HepG2 (cell line): ENCODE data around the gene MIDN. TPM values are rescaled to one million over a fixed set of nuclear protein-coding genes. Genes with fewer than 3 reads are reported as not detected.
A peak's percentile ranks its signal among the peaks of the same experiment; 100 is the strongest.

Source experiments
- ATAC-seq: fragments of 200-7000 bp; cut with Tn5 transposase; 3 replicates; pipeline ENCODE4 v1.9.1; 2020; ENCODE audit warnings: mild to moderate bottlenecking, moderate library complexity
- BruUV-seq: library from RNA; stranded (reverse); fragments of 400-500 nt; replicated peaks from 2 replicates; lab custom pipeline; 2021; lab: Mats Ljungman, UMichigan
- CTCF ChIA-PET: fragments of 300-600 bp; formaldehyde crosslinking; extraction: SDS; loops from one replicate; lab custom pipeline; 2021; ENCODE audit warnings: low total read pairs, inconsistent platforms, low intra/inter-chr PET ratio; lab: Yijun Ruan, JAX
- POLR2A ChIA-PET: fragments of 350-600 bp; sonication (Branson Sonifier 250); formaldehyde crosslinking; loops from one replicate; lab custom pipeline; 2020; ENCODE audit warnings: antibody characterized with exemption, inconsistent platforms; lab: Yijun Ruan, JAX
- DNase-seq: peaks from one replicate; pipeline ENCODE4 v3.0.0-alpha.2; 2015; ENCODE audit warnings: low spot score
- FAIRE-seq: peaks from 3 replicates; lab custom pipeline; 2011; peaks lifted over from hg19 to GRCh38; lab: Jason Lieb, UNC
- H2AFZ ChIP-seq: one replicate; pipeline ENCODE4 v1.6.1; 2011; ENCODE audit warnings: low read length, inconsistent platforms
- H3K27ac ChIP-seq: fragments of 300-600 bp; 3 replicates; pipeline ENCODE4 v1.8.0; 2011; ENCODE audit warnings: mixed run types, mild to moderate bottlenecking, mixed read lengths, low read length, inconsistent platforms; ENCODE audit not compliant: insufficient read depth; ENCODE audit errors: extremely low read length
- H3K27me3 ChIP-seq, 2 experiments: fragments of 200-600 bp in 1 of 2; 2 replicates in 1 of 2; 3 replicates in 1 of 2; pipeline versions ENCODE4 v1.6.0 to v1.8.0; 2011; ENCODE audit warnings: low read length in 2 of 2, mild to moderate bottlenecking in 2 of 2, moderate library complexity in 2 of 2, inconsistent platforms in 1 of 2; ENCODE audit not compliant: insufficient read depth in 2 of 2, control insufficient read depth in 1 of 2
- H3K36me3 ChIP-seq, 2 experiments: fragments of 200-600 bp in 1 of 2; replicated peaks in 1 of 2; 2 replicates in 1 of 2; 3 replicates in 1 of 2; pipeline versions ENCODE4 v1.5.1 to v1.8.0; 2011; ENCODE audit warnings: low read length in 2 of 2, inconsistent platforms in 1 of 2; ENCODE audit not compliant: insufficient read depth in 2 of 2, control insufficient read depth in 1 of 2
- H3K4me1 ChIP-seq: 2 replicates; pipeline ENCODE4 v1.5.1; 2012; ENCODE audit warnings: low read length, inconsistent platforms; ENCODE audit not compliant: insufficient read depth
- H3K4me2 ChIP-seq: 2 replicates; pipeline ENCODE4 v1.6.0; 2011; ENCODE audit warnings: low read depth, low read length, inconsistent platforms
- H3K4me3 ChIP-seq, 3 experiments: fragments of 200-600 bp in 1 of 3; sonication (generic), shearing (Covaris generic) in 1 of 3; replicated peaks in 1 of 3; 2 replicates each; pipeline ENCODE4 v1.5.1; 2011 to 2016; ENCODE audit warnings: low read length in 3 of 3, inconsistent platforms in 2 of 3, low read depth in 2 of 3, mild to moderate bottlenecking in 2 of 3, control low read depth in 1 of 3, mixed read lengths in 1 of 3; ENCODE audit not compliant: insufficient read depth in 1 of 3
- H3K79me2 ChIP-seq: one replicate; pipeline ENCODE4 v1.6.1; 2011; ENCODE audit warnings: low read length, inconsistent platforms; ENCODE audit not compliant: insufficient read depth
- H3K9ac ChIP-seq: 2 replicates; pipeline ENCODE4 v1.6.0; 2011; ENCODE audit warnings: mild to moderate bottlenecking, low read depth, low read length, inconsistent platforms; ENCODE audit not compliant: insufficient read depth
- H3K9me3 ChIP-seq: 2 replicates; pipeline ENCODE4 v1.5.1; 2012; ENCODE audit warnings: mild to moderate bottlenecking, low read length
- H4K20me1 ChIP-seq: 2 replicates; pipeline ENCODE4 v1.6.0; 2011; ENCODE audit warnings: inconsistent platforms, mild to moderate bottlenecking, low read length, moderate library complexity; ENCODE audit not compliant: insufficient read depth
- CBFB ChIP-seq: sonication (generic); formaldehyde crosslinking; IDR thresholded peaks from 2 replicates; pipeline ENCODE4 v1.4.0; 2020; ENCODE audit warnings: missing genetic modification reagents
- FOXJ3 ChIP-seq: sonication (generic); formaldehyde crosslinking; IDR thresholded peaks from 2 replicates; pipeline ENCODE4 v1.4.0; 2020; ENCODE audit warnings: missing genetic modification reagents, mild to moderate bottlenecking, borderline replicate concordance
- GABPB1 ChIP-seq: IDR thresholded peaks from 2 replicates; pipeline ENCODE4 v1.6.1; 2016; ENCODE audit warnings: mild to moderate bottlenecking, missing genetic modification reagents, moderate library complexity, missing compliant biosample characterization
- HNRNPH1 ChIP-seq: fragments of 200-400 bp; formaldehyde crosslinking; optimal IDR thresholded peaks from 2 replicates; pipeline ENCODE3; 2017; ENCODE audit warnings: mild to moderate bottlenecking, low read depth, low read length
- KDM5B ChIP-seq: sonication (generic); formaldehyde crosslinking; IDR thresholded peaks from 2 replicates; pipeline ENCODE4 v1.4.0; 2020; ENCODE audit warnings: missing genetic modification reagents, mild to moderate bottlenecking, borderline replicate concordance
- MEIS2 ChIP-seq: sonication (generic); formaldehyde crosslinking; IDR thresholded peaks from 2 replicates; pipeline ENCODE4 v1.9.0; 2021; ENCODE audit warnings: mild to moderate bottlenecking, missing genetic modification reagents
- MYPOP ChIP-seq: sonication (generic); formaldehyde crosslinking; IDR thresholded peaks from 2 replicates; pipeline ENCODE4 v1.8.1; 2023; ENCODE audit warnings: mild to moderate bottlenecking, moderate library complexity, missing genetic modification reagents
- NBN ChIP-seq: fragments of 450-650 bp; conservative IDR thresholded peaks from 2 replicates; pipeline ENCODE4 v1.6.1; 2017
- NPAS2 ChIP-seq: sonication (generic); formaldehyde crosslinking; IDR thresholded peaks from 2 replicates; pipeline ENCODE4 v1.8.0; 2022; ENCODE audit warnings: mild to moderate bottlenecking, missing genetic modification reagents, borderline replicate concordance
- NR2C2 ChIP-seq: sonication (generic); formaldehyde crosslinking; IDR thresholded peaks from 2 replicates; pipeline ENCODE4 v1.4.0; 2020; ENCODE audit warnings: missing genetic modification reagents, mild to moderate bottlenecking, moderate library complexity, borderline replicate concordance
- POGZ ChIP-seq: sonication (generic); formaldehyde crosslinking; IDR thresholded peaks from 2 replicates; pipeline ENCODE4 v1.4.0; 2020; ENCODE audit warnings: mild to moderate bottlenecking, missing genetic modification reagents
- RXRA ChIP-seq: sonication (generic); formaldehyde crosslinking; IDR thresholded peaks from 2 replicates; pipeline ENCODE4 v1.5.1; 2020; ENCODE audit warnings: missing genetic modification reagents
- SPEN ChIP-seq: sonication (generic); formaldehyde crosslinking; IDR thresholded peaks from 2 replicates; pipeline ENCODE4 v1.5.1; 2020; ENCODE audit warnings: low read depth, mild to moderate bottlenecking, missing genetic modification reagents
- THRA ChIP-seq: sonication (generic); formaldehyde crosslinking; IDR thresholded peaks from 2 replicates; pipeline ENCODE4 v1.4.0; 2020; ENCODE audit warnings: missing genetic modification reagents, borderline replicate concordance
- ZC3H4 ChIP-seq: sonication (generic); formaldehyde crosslinking; IDR thresholded peaks from 2 replicates; pipeline ENCODE4 v1.4.0; 2020; ENCODE audit warnings: missing genetic modification reagents, borderline replicate concordance
- ZNF350 ChIP-seq: sonication (generic); formaldehyde crosslinking; IDR thresholded peaks from 2 replicates; pipeline ENCODE4 v1.4.0; 2020; ENCODE audit warnings: mild to moderate bottlenecking, low read depth, missing genetic modification reagents, borderline replicate concordance
- ZNF510 ChIP-seq: sonication (generic); formaldehyde crosslinking; IDR thresholded peaks from 2 replicates; pipeline ENCODE4 v1.4.0; 2020; ENCODE audit warnings: low read depth, mild to moderate bottlenecking, missing genetic modification reagents
- ZNF781 ChIP-seq: sonication (generic); formaldehyde crosslinking; IDR thresholded peaks from 2 replicates; pipeline ENCODE4 v1.5.1; 2020; ENCODE audit warnings: borderline replicate concordance, mild to moderate bottlenecking, missing genetic modification reagents; ENCODE audit errors: not compliant biosample characterization
- WGBS: methylation state at CpG from one replicate; pipeline ENCODE4 v1.1.6; 2017; ENCODE audit warnings: low lambda C conversion rate; 5-methylcytosine and 5-hydroxymethylcytosine counted together
- in situ Hi-C: cut with HindIII; loops from 2 replicates; pipeline ENCODE4 v1.10.0; 2017; ENCODE audit warnings: low pct_unique_long_range_greater_than_20kb; ENCODE audit not compliant: extremely low pct_ligation_motif_present
- intact Hi-C: fragments of 100-400 bp; cut with micrococcal nuclease; formaldehyde crosslinking; loops from one replicate; pipeline ENCODE4 v1.10.0; 2022; ENCODE audit not compliant: unreplicated experiment
- polyA plus RNA-seq, 8 experiments: library from polyadenylated mRNA; depleted of rRNA in 3 of 8; stranded (reverse) in 7 of 8; unstranded in 1 of 8; fragments of >200 nt; fragmentation: Illumina TruSeq in 4 of 8; extraction: Trizol in 4 of 8; gene quantifications; 2 replicates each; pipeline versions ENCODE4 v1.2.1 to v1.2.3, GENCODE V29; 2011 to 2016; ENCODE audit warnings: low read depth in 4 of 8, missing spikeins in 1 of 8, mixed read lengths in 1 of 8; ENCODE audit not compliant: insufficient read depth in 1 of 8
- total RNA-seq, 5 experiments: library from RNA; depleted of rRNA; stranded (reverse); fragments of >200 nt; fragmentation: Illumina TruSeq; extraction: Trizol; gene quantifications; 2 replicates each; pipeline ENCODE4 v1.2.3, GENCODE V29; 2016; ENCODE audit warnings: low read depth in 1 of 5

Gene MIDN
- total and polyA plus RNA-seq, 2 of the 13 experiments (the other 11 are each of a cell fraction or from before 2014, with no cell fraction given), result 8.4 to 18.0 TPM

DNA sequence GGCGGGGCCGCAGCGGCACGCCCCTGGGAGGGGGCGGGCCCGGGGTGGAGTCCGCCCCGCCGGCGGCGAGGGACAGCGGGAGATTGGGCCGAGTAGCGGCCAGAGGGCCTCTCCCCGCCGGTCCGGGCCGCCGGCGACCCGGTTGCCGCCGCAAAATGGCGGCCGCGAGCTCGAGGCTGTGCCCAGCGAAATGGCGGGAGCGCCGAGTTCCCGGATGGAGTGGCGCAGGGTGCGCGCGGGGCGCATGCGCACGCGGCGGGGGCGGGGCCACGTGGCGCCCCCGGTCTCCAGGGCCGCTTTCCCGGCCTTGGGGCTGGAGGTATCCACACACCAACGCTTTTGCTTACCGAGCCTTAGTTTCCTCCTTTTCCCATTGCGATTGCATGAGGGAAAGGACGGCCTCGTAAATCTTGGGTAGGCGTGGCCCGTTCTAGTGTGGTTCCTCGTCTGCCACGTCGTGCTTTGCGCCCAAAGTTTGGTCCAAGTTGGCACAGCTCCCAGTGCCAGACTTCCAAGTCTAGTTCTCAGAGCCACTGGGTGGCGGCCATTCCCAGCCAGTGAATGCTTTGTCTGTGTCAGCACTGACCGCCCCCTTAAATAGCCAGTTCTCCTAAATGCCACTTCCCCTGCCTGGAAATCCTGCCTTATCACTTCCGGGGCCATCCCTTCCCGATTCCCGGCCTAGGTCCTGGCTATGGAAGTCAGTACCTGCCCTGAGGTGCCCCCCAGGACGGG, 21.3 kb downstream of the MIDN start:
- peak overlapping the region; percentile 59 to 83 (median 62) for H3K4me3 ChIP-seq
- peak; percentile 15 for FAIRE-seq
- peak overlapping the region; percentile 100 for H3K4me2 ChIP-seq
- peak overlapping the region; percentile 90 for H3K9ac ChIP-seq
- in situ Hi-C loops, result no loop called here
- peak overlapping the region; percentile 85 for H3K27ac ChIP-seq
- CTCF ChIA-PET, result no interaction called here
- 0% methylated on average over 18 of the region's 64 CpGs for WGBS
- peaks cover 34% of the 10 kb centered on the region for H3K79me2 ChIP-seq
- peaks cover 19 to 42% of the 10 kb centered on the region in 2 experiments for H3K36me3 ChIP-seq
- POLR2A ChIA-PET, result interaction anchor here (0.8 to 11.5 kb wide), 35 partner anchors 10 to 279 kb away, joined by 3 to 668 read pairs (median 6); partner anchors contain the start of genes ATP5F1D, CBARP, CNN2 and GPX4
- ATAC-seq, result no peak
- peak; percentile 66 for DNase-seq
- no peak overlapping the region for H2AFZ ChIP-seq
- H3K4me1 ChIP-seq, result peaks cover 78% of the 10 kb centered on the region
- no peaks in the 10 kb centered on the region for H3K9me3 ChIP-seq
- BruUV-seq, result TSS peak; percentile 65
- H3K27me3 ChIP-seq, result no peaks in the 10 kb centered on the region
- H4K20me1 ChIP-seq, result peaks cover 36% of the 10 kb centered on the region
- intact Hi-C loops, result loop anchor here (1.0 kb wide), 1 partner anchor 25 kb away; no protein-coding TSS in a partner anchor
- peak; percentile 96 for TF ChIP-seq ZC3H4 (CRISPR knock-in tag)
- peak; percentile 65 for TF ChIP-seq GABPB1 (CRISPR knock-in tag)
- TF ChIP-seq RXRA (CRISPR knock-in tag), result peak; percentile 40
- TF ChIP-seq NR2C2 (CRISPR knock-in tag), result peak; percentile 88
- 0 out of 2 replicates have a peak, but pooled peaks have one; percentile 38 for TF ChIP-seq MYPOP (CRISPR knock-in tag)
- no peak; the same call in 1 of the 2 replicates for TF ChIP-seq CBFB (CRISPR knock-in tag)
- peak; percentile 30; the same call in 1 of the 2 replicates for TF ChIP-seq SPEN (CRISPR knock-in tag)
- TF ChIP-seq NPAS2 (CRISPR knock-in tag), result no peak
- peak; percentile 72; the same call in 1 of the 2 replicates for TF ChIP-seq ZNF510 (CRISPR knock-in tag)
- 0 out of 2 replicates have a peak, but pooled peaks have one; percentile 39 for TF ChIP-seq ZNF350 (CRISPR knock-in tag)
- no peak for TF ChIP-seq ZNF781 (CRISPR knock-in tag)
- no peak for TF ChIP-seq NBN
- no peak for TF ChIP-seq FOXJ3 (CRISPR knock-in tag)
- no peak for TF ChIP-seq POGZ (CRISPR knock-in tag)
- 0 out of 2 replicates have a peak, but pooled peaks have one; percentile 36 for TF ChIP-seq THRA (CRISPR knock-in tag)
- no peak for TF ChIP-seq HNRNPH1
- no peak for TF ChIP-seq KDM5B (CRISPR knock-in tag)
- peak; percentile 41; the same call in 1 of the 2 replicates for TF ChIP-seq MEIS2
